Right atrium auricular region (tissue), 2 donors: ENCODE measurements around the gene PPP2R1B. TPM values are rescaled to one million over a fixed set of nuclear protein-coding genes. Genes with fewer than 3 reads are reported as not detected.

Experiments used
- DNase-seq: peaks from one replicate; pipeline ENCODE4 v3.0.0-alpha.2; 2019; ENCODE audit warnings: low spot score
- H3K27ac ChIP-seq, 2 donors: fragments of 200-600 bp; sonication (generic); 1 replicate in 1 of 2; 2 replicates in 1 of 2; pipeline ENCODE4 v1.5.1; 2016 to 2019
- H3K27me3 ChIP-seq, 2 donors: fragments of 200-600 bp; sonication (generic); one replicate each; pipeline versions ENCODE4 v1.5.1 to v1.6.0; 2017 to 2019
- H3K36me3 ChIP-seq: fragments of 200-600 bp; sonication (generic); one replicate; pipeline ENCODE4 v1.5.1; 2016
- H3K4me1 ChIP-seq, 2 donors: fragments of 200-600 bp; sonication (generic); one replicate each; pipeline versions ENCODE4 v1.5.1 to v1.6.0; 2017 to 2019
- H3K4me3 ChIP-seq, 2 donors: fragments of 200-600 bp; sonication (generic); 1 replicate in 1 of 2; 2 replicates in 1 of 2; pipeline ENCODE4 v1.5.1; 2017 to 2019; ENCODE audit warnings: mild to moderate bottlenecking in 1 of 2, moderate library complexity in 1 of 2
- H3K9me3 ChIP-seq, 2 donors: fragments of 200-600 bp; sonication (generic); one replicate each; pipeline ENCODE4 v1.5.1; 2019
- CTCF ChIP-seq, 2 donors: fragments of 200-600 bp; sonication (generic); IDR thresholded peaks; one replicate each; pipeline ENCODE4 v1.5.1; 2019; ENCODE audit warnings: antibody characterized with exemption in 2 of 2
- total RNA-seq, 2 donors: library from RNA; depleted of rRNA; stranded (reverse); fragments of >200 nt; gene quantifications; one replicate each; pipeline ENCODE4 v1.1.0, GENCODE V29; 2016

The PPP2R1B gene
- total RNA-seq, 2 donors from 2014 or later, result 6.5 to 13.2 TPM

- Histone ChIP-seq H3K36me3 (peaks cover 2% of the 10 kb centered on the region), H3K4me1 (peaks cover 0 to 92% of the 10 kb centered on the region in 2 donors), H3K9me3 (no peaks in the 10 kb centered on the region), H3K27ac (peak overlapping the region; percentile 91 to 97), H3K27me3 (no peaks in the 10 kb centered on the region), H3K4me3 (no peak overlapping the region)
- peak; percentile 83 for DNase-seq
- TF ChIP-seq CTCF (IDR thresholded peaks at IDR 0.05), result no peak
Measured at GRCh38 chr11:111733016-111733415, 33.2 kb downstream of the PPP2R1B start.

- H3K4me1 ChIP-seq, result peaks cover 0 to 80% of the 10 kb centered on the region in 2 donors
- DNase-seq, result no peak
- H3K27ac ChIP-seq, result peak overlapping the region; percentile 91 to 97
- H3K4me3 ChIP-seq, result no peak overlapping the region
- H3K36me3 ChIP-seq, result peaks cover 11% of the 10 kb centered on the region
- H3K9me3 ChIP-seq, result no peaks in the 10 kb centered on the region
- no peaks in the 10 kb centered on the region for H3K27me3 ChIP-seq
- no peak for TF ChIP-seq CTCF (IDR thresholded peaks at IDR 0.05)
Measured at GRCh38 chr11:111731821-111732220, 34.4 kb downstream of the PPP2R1B start.

GRCh38 chr11:111730871-111731591 lies 35.2 kb downstream of the PPP2R1B start:
- Histone ChIP-seq H3K27ac (peak overlapping the region; percentile 91 to 97), H3K27me3 (no peaks in the 10 kb centered on the region), H3K4me3 (no peak overlapping the region), H3K4me1 (peaks cover 0 to 72% of the 10 kb centered on the region in 2 donors), H3K36me3 (peaks cover 19% of the 10 kb centered on the region), H3K9me3 (no peaks in the 10 kb centered on the region)
- no peak for DNase-seq
- TF ChIP-seq CTCF (IDR thresholded peaks at IDR 0.05), result no peak

- no peak for TF ChIP-seq CTCF (IDR thresholded peaks at IDR 0.05)
- Histone ChIP-seq H3K4me3 (no peak overlapping the region), H3K9me3 (no peaks in the 10 kb centered on the region), H3K27me3 (no peaks in the 10 kb centered on the region), H3K36me3 (peaks cover 29% of the 10 kb centered on the region), H3K4me1 (peaks cover 0 to 62% of the 10 kb centered on the region in 2 donors), H3K27ac (peak overlapping the region; percentile 91 to 97)
- no peak for DNase-seq
Measured at GRCh38 chr11:111729831-111730311, 36.3 kb downstream of the PPP2R1B start.

- Histone ChIP-seq H3K27ac (peak overlapping the region; percentile 91 to 97), H3K4me3 (no peak overlapping the region), H3K9me3 (no peaks in the 10 kb centered on the region), H3K4me1 (peaks cover 0 to 56% of the 10 kb centered on the region in 2 donors), H3K27me3 (no peaks in the 10 kb centered on the region), H3K36me3 (peaks cover 35% of the 10 kb centered on the region)
- DNase-seq, result no peak
- TF ChIP-seq CTCF (IDR thresholded peaks at IDR 0.05), result no peak
Measured at GRCh38 chr11:111729071-111729830, 36.9 kb downstream of the PPP2R1B start.
